ENCODE results near the gene UNC45A. TPM values are rescaled to one million over a fixed set of nuclear protein-coding genes. Genes with fewer than 3 reads are reported as not detected.

The UNC45A gene
- total and polyA plus RNA-seq, 2 of the 8 experiments (the other 6 are each of a cell fraction or from before 2014, with no cell fraction given), result 74.1 to 84.2 TPM

- Histone ChIP-seq H3K14ac (ENCODE audit: insufficient read length) (no peak overlapping the region), H3K23ac (ENCODE audit: insufficient read length) (no peak overlapping the region), H2BK120ac (replicated peaks; ENCODE audit: low read depth, low read length) (no peak overlapping the region), H2BK12ac (ENCODE audit: low read depth, low read length) (no peak overlapping the region), H3K56ac (replicated peaks; ENCODE audit: insufficient read length, low read depth, low read length) (no peak overlapping the region), H2AFZ (ENCODE audit: low read length) (no peak overlapping the region), H4K20me1 (replicated peaks in 1 of 2; ENCODE audit: control insufficient read depth in 1 of 2, insufficient read depth in 2 of 2, low read length in 2 of 2) (peaks cover 2 to 3% of the 10 kb centered on the region in 2 experiments), H2AK5ac (ENCODE audit: low read depth, low read length) (no peak overlapping the region), H3K9me3 (ENCODE audit: insufficient read depth in 2 of 2, low read depth in 1 of 2, low read length in 1 of 2) (no peaks in the 10 kb centered on the region), H4K5ac (ENCODE audit: insufficient read length, low read depth, low read length) (no peak overlapping the region), H3K4me1 (replicated peaks in 1 of 4; ENCODE audit: control insufficient read depth in 3 of 4, insufficient read depth in 4 of 4, low read length in 3 of 4) (peaks cover 0 to 2% (median 0%) of the 10 kb centered on the region in 4 experiments; a peak in 2 of 7 replicates), H3K79me1 (ENCODE audit: low read depth, low read length) (no peaks in the 10 kb centered on the region), H4K8ac (ENCODE audit: extremely low read depth, insufficient read depth, low read length) (no peak overlapping the region), H3K36me3 (ENCODE audit: control insufficient read depth in 2 of 4, insufficient read depth in 4 of 4, low read length in 3 of 4) (no peaks in the 10 kb centered on the region; a peak in 3 of 8 replicates), H3K4me3 (ENCODE audit: extremely low read depth in 1 of 4, insufficient read depth in 2 of 4, low read depth in 3 of 4, low read length in 4 of 4) (no peak overlapping the region), H2BK20ac (ENCODE audit: low read length) (no peak overlapping the region), H4K91ac (replicated peaks; ENCODE audit: insufficient read length, low read length) (no peak overlapping the region), H3K79me2 (ENCODE audit: control insufficient read depth in 1 of 2, insufficient read depth in 2 of 2, low read length in 2 of 2) (no peaks in the 10 kb centered on the region), H3K18ac (ENCODE audit: extremely low read depth, low read length) (no peak overlapping the region), H3K9ac (replicated peaks in 1 of 4; ENCODE audit: extremely low read depth in 1 of 4, low read depth in 3 of 4, low read length in 3 of 4) (no peak overlapping the region), H3K27ac (ENCODE audit: low read depth, low read length) (no peak overlapping the region), H3K4me2 (ENCODE audit: insufficient read depth in 1 of 2, low read depth in 2 of 2, low read length in 2 of 2) (no peak overlapping the region), H3K4ac (replicated peaks; ENCODE audit: insufficient read length, low read depth, low read length) (no peak overlapping the region), H2BK5ac (ENCODE audit: low read depth, low read length) (no peak overlapping the region), H3K27me3 (replicated peaks in 1 of 4; ENCODE audit: control insufficient read depth in 3 of 4, extremely low read depth in 1 of 4, insufficient read depth in 3 of 4, low read length in 3 of 4) (no peaks in the 10 kb centered on the region), H3K23me2 (ENCODE audit: low read depth, low read length) (no peaks in the 10 kb centered on the region), H2BK15ac (ENCODE audit: low read length) (no peak overlapping the region)
- POLR2A ChIA-PET (ENCODE audit: partially characterized antibody), result interaction anchor here (0.6 kb wide), 1 partner anchor 13 kb away, joined by 3 read pairs; no protein-coding TSS in a partner anchor
- no peak for DNase-seq (ENCODE audit: low read depth in 1 of 2, low spot score in 2 of 2)
- FAIRE-seq, result no peak
- 96% methylated on average over 12 of the region's 12 CpGs; no CpG with 5 or more reads in 1 of the 2 experiments for WGBS, 2 experiments (ENCODE audit: extremely low coverage in 1 of 2, insufficient coverage in 1 of 2, insufficient read length in 1 of 2, insufficient replicate concordance in 2 of 2, low coverage in 1 of 2, low lambda C conversion rate in 2 of 2, missing lambda C conversion rate in 1 of 2)
- CTCF ChIA-PET (ENCODE audit: partially characterized antibody), result interaction anchor here (0.6 to 6.8 kb wide), 5 partner anchors 11 to 1441 kb away, joined by 4 to 87 read pairs (median 5); partner anchors contain the start of genes HDDC3, MAN2A2 and UNC45A
- TF ChIP-seq TAF1 (IDR thresholded peaks at IDR 0.05; ENCODE audit: low read depth, low read length) (no peak), RBBP5 (IDR thresholded peaks at IDR 0.05; ENCODE audit: borderline replicate concordance, low read depth, low read length) (no peak), KDM4A (IDR thresholded peaks at IDR 0.05; ENCODE audit: low read depth, low read length, severe bottlenecking) (no peak), GTF2F1 (IDR thresholded peaks at IDR 0.05; ENCODE audit: borderline replicate concordance, low read depth, low read length) (no peak), POLR2AphosphoS5 (IDR thresholded peaks at IDR 0.05; ENCODE audit: low read depth, low read length) (no peak), CHD1 (IDR thresholded peaks at IDR 0.05; ENCODE audit: low read depth, low read length) (no peak), NANOG (IDR thresholded peaks at IDR 0.05; ENCODE audit: insufficient read depth, low read depth, low read length, poor library complexity, severe bottlenecking) (no peak), BACH1 (IDR thresholded peaks at IDR 0.05; ENCODE audit: low read length) (no peak), PHF8 (conservative IDR thresholded peaks at IDR 0.05; ENCODE audit: low read depth, low read length) (no peak), CREB1 (IDR thresholded peaks at IDR 0.05) (no peak), POLR2A (IDR thresholded peaks at IDR 0.05; ENCODE audit: control extremely low read depth in 1 of 2, low read depth in 2 of 2, low read length in 2 of 2) (no peak), HDAC6 (IDR thresholded peaks at IDR 0.05; ENCODE audit: low read depth, low read length) (no peak), SP2 (IDR thresholded peaks at IDR 0.05; ENCODE audit: low read length) (no peak)
Measured at GRCh38 chr15:90913398-90913944, 21.6 kb upstream of the UNC45A start.
